GM23338 (cell line): ENCODE results near the gene TMED3. TPM values are rescaled to one million over a fixed set of nuclear protein-coding genes. Genes with fewer than 3 reads are reported as not detected.

Experiments
- ATAC-seq: fragments of 200-7000 bp; cut with Tn5 transposase; 3 replicates; pipeline ENCODE4 v1.9.1; 2020
- DNase-seq: peaks from one replicate; pipeline ENCODE4 v3.0.0-alpha.2; 2015; ENCODE audit warnings: low spot score
- H2AFZ ChIP-seq: fragments of 200-600 bp; sonication (generic); 2 replicates; pipeline ENCODE4 v1.8.0; 2016; ENCODE audit warnings: antibody characterized with exemption, mild to moderate bottlenecking, moderate library complexity
- H3F3A ChIP-seq: fragments of 200-600 bp; sonication (generic); replicated peaks from 2 replicates; pipeline ENCODE4 v1.8.0; 2017; ENCODE audit warnings: antibody characterized with exemption, mixed run types, low read depth
- H3K27ac ChIP-seq: fragments of 200-600 bp; sonication (generic); 2 replicates; pipeline ENCODE4 v1.6.1; 2016; ENCODE audit warnings: low read depth
- H3K27me3 ChIP-seq: fragments of 200-600 bp; sonication (generic); 2 replicates; pipeline ENCODE4 v1.8.0; 2016; ENCODE audit warnings: mild to moderate bottlenecking, mixed run types, moderate library complexity; ENCODE audit not compliant: insufficient read depth
- H3K36me3 ChIP-seq: fragments of 200-600 bp; sonication (generic); 2 replicates; pipeline ENCODE4 v1.8.0; 2016; ENCODE audit warnings: mild to moderate bottlenecking; ENCODE audit not compliant: insufficient read depth
- H3K4me1 ChIP-seq: fragments of 200-600 bp; sonication (generic); 2 replicates; pipeline ENCODE4 v1.8.0; 2016; ENCODE audit warnings: mild to moderate bottlenecking, moderate library complexity; ENCODE audit not compliant: insufficient read depth
- H3K4me2 ChIP-seq: fragments of 200-600 bp; sonication (generic); 2 replicates; pipeline ENCODE4 v1.7.1; 2017; ENCODE audit warnings: mixed run types
- H3K4me3 ChIP-seq: fragments of 200-600 bp; sonication (generic); 2 replicates; pipeline ENCODE4 v1.6.1; 2016; ENCODE audit warnings: mixed run types
- H3K79me2 ChIP-seq: fragments of 200-600 bp; sonication (generic); replicated peaks from 2 replicates; pipeline ENCODE4 v1.8.0; 2017; ENCODE audit warnings: mild to moderate bottlenecking; ENCODE audit not compliant: insufficient read depth
- H3K9me2 ChIP-seq: fragments of 200-600 bp; sonication (generic); 2 replicates; pipeline ENCODE4 v1.8.0; 2017; ENCODE audit not compliant: insufficient read depth
- H4K20me1 ChIP-seq: fragments of 200-600 bp; sonication (generic); replicated peaks from 2 replicates; pipeline ENCODE4 v1.8.0; 2017; ENCODE audit warnings: mild to moderate bottlenecking; ENCODE audit not compliant: insufficient read depth
- H3K27ac Mint-ChIP-seq: 2 replicates; pipeline ENCODE4 v1.8.0; 2020; ENCODE audit warnings: inconsistent platforms, mild to moderate bottlenecking, moderate library complexity, mixed read lengths
- H3K27me3 Mint-ChIP-seq: 3 replicates; pipeline ENCODE4 v1.8.0; 2022; ENCODE audit warnings: low read depth, mild to moderate bottlenecking, moderate library complexity, mixed read lengths, inconsistent platforms; ENCODE audit not compliant: insufficient read depth, poor library complexity
- H3K36me3 Mint-ChIP-seq: 3 replicates; pipeline ENCODE4 v1.8.0; 2021; ENCODE audit warnings: low read depth, mild to moderate bottlenecking, inconsistent platforms, moderate library complexity, mixed read lengths
- H3K4me1 Mint-ChIP-seq: 3 replicates; pipeline ENCODE4 v1.8.0; 2020; ENCODE audit warnings: mild to moderate bottlenecking, inconsistent platforms, mixed read lengths
- H3K4me3 Mint-ChIP-seq: 3 replicates; pipeline ENCODE4 v1.8.0; 2021; ENCODE audit warnings: moderate library complexity, mild to moderate bottlenecking, inconsistent platforms, mixed read lengths
- H3K9me3 Mint-ChIP-seq: 3 replicates; pipeline ENCODE4 v1.8.0; 2020; ENCODE audit warnings: moderate library complexity, mild to moderate bottlenecking, inconsistent platforms, mixed read lengths
- CREB1 ChIP-seq: fragments of 250-450 bp; sonication (Bioruptor Pico); IDR thresholded peaks from 2 replicates; pipeline ENCODE4 v1.5.0; 2020; ENCODE audit warnings: low read depth, mild to moderate bottlenecking, moderate library complexity
- CTCF ChIP-seq, 2 experiments: fragments of 200-600 bp in 1 of 2; sonication (generic) in 1 of 2; conservative IDR thresholded peaks; 2 replicates each; pipeline versions ENCODE4 v1.5.1 to v1.6.1; 2016 to 2017; ENCODE audit warnings: antibody characterized with exemption in 2 of 2, low read depth in 2 of 2, mild to moderate bottlenecking in 2 of 2, moderate library complexity in 1 of 2
- ETS1 ChIP-seq: IDR thresholded peaks from 2 replicates; pipeline ENCODE4 v1.6.1; 2016; ENCODE audit warnings: antibody characterized with exemption
- REST ChIP-seq: IDR thresholded peaks from one replicate; pipeline ENCODE4 v1.6.1; 2018; ENCODE audit warnings: antibody characterized with exemption; ENCODE audit not compliant: unreplicated experiment
- ZNF114 ChIP-seq: fragments of 250-450 bp; sonication (Bioruptor Pico); IDR thresholded peaks from 2 replicates; pipeline ENCODE4 v1.5.0; 2020; ENCODE audit warnings: mild to moderate bottlenecking, moderate library complexity
- ZNF331 ChIP-seq: fragments of 250-450 bp; sonication (Bioruptor Pico); IDR thresholded peaks from 2 replicates; pipeline ENCODE4 v1.5.0; 2020; ENCODE audit warnings: low read depth, mild to moderate bottlenecking, moderate library complexity
- polyA plus RNA-seq: library from polyadenylated mRNA; unstranded; fragments of >200 nt; fragmentation: Nextera tagmentation; extraction: Ambion mirVana; gene quantifications from 2 replicates; pipeline ENCODE4 v1.2.1, GENCODE V29; 2016
- total RNA-seq: library from RNA; depleted of rRNA; stranded (reverse); fragments of >200 nt; shearing (Covaris generic); gene quantifications from 2 replicates; pipeline ENCODE4 v1.2.3, GENCODE V29; 2014

TMED3 gene
- total and polyA plus RNA-seq, 2 experiments from 2014 or later = 33.7 to 49.2 TPM

GRCh38 chr15:79322306-79322705 lies 11.4 kb downstream of the TMED3 start (continued):
- TF ChIP-seq ETS1 = no peak

GRCh38 chr15:79322945-79323344 lies 12.0 kb downstream of the TMED3 start:
- Mint-ChIP-seq H3K27ac (no peak overlapping the region), H3K4me1 (no peaks in the 10 kb centered on the region), H3K9me3 (peaks cover 4% of the 10 kb centered on the region; the same call in 2 of the 3 replicates), H3K36me3 (peaks cover 48% of the 10 kb centered on the region), H3K27me3 (no peaks in the 10 kb centered on the region), H3K4me3 (no peak overlapping the region)
- Histone ChIP-seq H3K79me2 (peaks cover 12% of the 10 kb centered on the region; the same call in 1 of the 2 replicates), H3K27ac (no peak overlapping the region), H3K4me1 (no peaks in the 10 kb centered on the region), H2AFZ (no peak overlapping the region), H3K36me3 (peaks cover 22% of the 10 kb centered on the region), H3F3A (no peaks in the 10 kb centered on the region), H3K27me3 (no peaks in the 10 kb centered on the region), H3K4me2 (no peak overlapping the region), H4K20me1 (0 out of 2 replicates have a peak, but pooled peaks cover 6% of the 10 kb centered on the region), H3K4me3 (no peak overlapping the region), H3K9me2 (no peaks in the 10 kb centered on the region)
- no peak for ATAC-seq
- TF ChIP-seq ETS1 (no peak), REST (no peak), CTCF (conservative IDR thresholded peaks at IDR 0.05; ENCODE audit: low read depth in 2 of 2) (no peak), CREB1 (CRISPR knock-in tag) (no peak), ZNF331 (CRISPR knock-in tag) (no peak), ZNF114 (no peak)
- no peak for DNase-seq
